Gastrocnemius medialis (tissue), 4 donors: ENCODE results near the gene ZNF567.

Experiments
- POLR2A ChIP-seq, 2 donors: fragments of 450-650 bp; IDR thresholded peaks; one replicate each; pipeline ENCODE4 v1.6.1; 2017; ENCODE audit warnings: antibody characterized with exemption in 2 of 2, mild to moderate bottlenecking in 2 of 2, moderate library complexity in 2 of 2
- TF ChIP-seq, protein P1 (sequence below), 5 experiments: fragments of 450-650 bp in 3 of 5; fragments of 200-600 bp in 2 of 5; sonication (generic) in 2 of 5; IDR thresholded peaks in 4 of 5; conservative IDR thresholded peaks in 1 of 5; 1 replicate in 4 of 5; 2 replicates in 1 of 5; pipeline ENCODE4 v1.5.1; 2016 to 2019; ENCODE audit warnings: antibody characterized with exemption in 5 of 5, mild to moderate bottlenecking in 3 of 5, moderate library complexity in 3 of 5

DNA sequence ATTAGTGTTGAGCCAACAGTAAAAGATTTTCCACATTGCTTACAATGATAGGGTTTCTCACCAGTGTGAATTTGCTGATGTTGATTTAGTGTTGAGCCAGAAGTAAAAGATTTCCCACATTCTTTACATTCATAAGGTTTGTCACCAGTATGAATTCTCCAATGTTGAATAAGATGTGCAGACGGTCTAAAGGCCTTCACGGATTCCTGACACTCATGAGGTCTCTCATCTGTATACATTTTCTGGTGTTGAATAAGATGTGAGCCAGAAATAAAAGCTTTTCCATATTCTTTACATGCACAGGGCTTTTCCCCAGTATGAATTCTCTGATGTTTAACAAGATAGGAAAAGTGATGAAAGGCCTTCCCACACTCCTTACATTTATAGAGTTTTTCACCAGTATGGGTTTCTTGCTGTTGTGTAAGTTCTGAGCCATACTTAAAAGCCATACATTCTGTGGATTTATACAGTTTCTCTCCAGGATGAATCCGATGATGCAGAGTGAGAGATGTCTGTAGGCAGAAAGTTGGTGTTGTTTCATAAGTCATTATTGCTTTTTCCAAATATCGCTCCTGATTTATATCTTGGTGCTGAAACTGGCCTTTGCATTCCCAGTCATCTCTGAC is 62.8 kb downstream of the ZNF567 start:
- TF ChIP-seq POLR2A (IDR thresholded peaks at IDR 0.05), result no peak
- TF ChIP-seq, protein P1, sequence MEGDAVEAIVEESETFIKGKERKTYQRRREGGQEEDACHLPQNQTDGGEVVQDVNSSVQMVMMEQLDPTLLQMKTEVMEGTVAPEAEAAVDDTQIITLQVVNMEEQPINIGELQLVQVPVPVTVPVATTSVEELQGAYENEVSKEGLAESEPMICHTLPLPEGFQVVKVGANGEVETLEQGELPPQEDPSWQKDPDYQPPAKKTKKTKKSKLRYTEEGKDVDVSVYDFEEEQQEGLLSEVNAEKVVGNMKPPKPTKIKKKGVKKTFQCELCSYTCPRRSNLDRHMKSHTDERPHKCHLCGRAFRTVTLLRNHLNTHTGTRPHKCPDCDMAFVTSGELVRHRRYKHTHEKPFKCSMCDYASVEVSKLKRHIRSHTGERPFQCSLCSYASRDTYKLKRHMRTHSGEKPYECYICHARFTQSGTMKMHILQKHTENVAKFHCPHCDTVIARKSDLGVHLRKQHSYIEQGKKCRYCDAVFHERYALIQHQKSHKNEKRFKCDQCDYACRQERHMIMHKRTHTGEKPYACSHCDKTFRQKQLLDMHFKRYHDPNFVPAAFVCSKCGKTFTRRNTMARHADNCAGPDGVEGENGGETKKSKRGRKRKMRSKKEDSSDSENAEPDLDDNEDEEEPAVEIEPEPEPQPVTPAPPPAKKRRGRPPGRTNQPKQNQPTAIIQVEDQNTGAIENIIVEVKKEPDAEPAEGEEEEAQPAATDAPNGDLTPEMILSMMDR (IDR thresholded peaks at IDR 0.05 in 4 of 5, conservative IDR thresholded peaks at IDR 0.05 in 1 of 5), result no peak
